NCI-H345 (cell line): ENCODE measurements around the gene SHBG.

ENCODE experiments used
- DNase-seq: peaks from one replicate; lab custom pipeline; 2025; lab: John Stamatoyannopoulos, UW

Gene SHBG

GRCh38 chr17:7650509-7651096 is 20.7 kb downstream of the SHBG start, which contains the start of gene ATP1B2:
Gene ATP1B2, plus strand, starts transcription at chr17:7650926. Its CDS starts 593 bp downstream, at chr17:7651519.
- DNase-seq = peak; percentile 73

- DNase-seq = no peak
Observed at GRCh38 chr17:7651097-7651664, 21.2 kb downstream of the SHBG start.

- no peak for DNase-seq
Observed at GRCh38 chr17:7651665-7652387, 21.9 kb downstream of the SHBG start.

- DNase-seq = no peak
Observed at GRCh38 chr17:7652388-7653356, 22.7 kb downstream of the SHBG start.

- no peak for DNase-seq
Observed at GRCh38 chr17:7654832-7655540, 25.1 kb downstream of the SHBG start.

- no peak for DNase-seq
Observed at GRCh38 chr17:7655541-7655840, 25.6 kb downstream of the SHBG start.

GRCh38 chr17:7656958-7657609 is 27.1 kb downstream of the SHBG start:
- no peak for DNase-seq

- no peak for DNase-seq
Observed at GRCh38 chr17:7667656-7668406, 37.9 kb downstream of the SHBG start.

- no peak for DNase-seq
Observed at GRCh38 chr17:7668482-7668881, 38.5 kb downstream of the SHBG start.

GRCh38 chr17:7673239-7673638 is 43.3 kb downstream of the SHBG start:
- no peak for DNase-seq

- DNase-seq = no peak
Observed at GRCh38 chr17:7674934-7675333, 45.0 kb downstream of the SHBG start.

- no peak for DNase-seq
Observed at GRCh38 chr17:7676533-7676932, 46.6 kb downstream of the SHBG start.

GRCh38 chr17:7677388-7678067 is 47.6 kb downstream of the SHBG start:
- no peak for DNase-seq
